ENCODE measurements around the gene PLEKHA5. TPM values are rescaled to one million over a fixed set of nuclear protein-coding genes. Genes with fewer than 3 reads are reported as not detected.

The PLEKHA5 gene
- total RNA-seq, 1 donor: 40.7 TPM

DNA sequence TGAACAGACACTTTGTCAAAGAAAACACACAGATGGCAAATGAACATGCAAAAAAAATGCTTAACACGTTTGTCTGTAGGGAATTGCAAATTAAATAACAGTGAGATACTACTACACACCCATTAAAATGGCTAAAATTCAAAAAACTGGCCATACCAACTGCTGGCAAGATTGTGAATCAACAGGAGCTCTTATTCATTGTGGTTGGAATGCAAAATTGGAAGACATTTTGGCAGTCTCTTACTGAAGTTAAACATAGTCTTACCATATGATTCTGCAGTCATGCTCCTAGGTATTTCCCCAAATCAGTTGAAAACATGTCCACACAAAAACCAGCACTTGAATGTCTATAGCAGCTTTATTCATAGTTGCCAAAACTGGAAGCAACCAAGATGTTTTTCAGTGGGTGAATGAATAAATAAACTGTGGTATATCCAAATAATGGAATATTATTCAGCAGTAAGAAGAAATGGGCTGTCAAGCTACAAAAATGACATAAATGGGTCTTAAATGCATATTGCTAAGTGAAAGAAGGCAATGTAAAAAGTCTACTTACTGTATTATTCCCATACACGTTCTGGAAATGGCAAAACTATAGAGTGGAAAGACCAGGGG is 91.4 kb downstream of the PLEKHA5 start:
- no peak overlapping the region for H3K4me3 ChIP-seq (ENCODE audit: low read depth, low read length)
- TF ChIP-seq, protein P1, sequence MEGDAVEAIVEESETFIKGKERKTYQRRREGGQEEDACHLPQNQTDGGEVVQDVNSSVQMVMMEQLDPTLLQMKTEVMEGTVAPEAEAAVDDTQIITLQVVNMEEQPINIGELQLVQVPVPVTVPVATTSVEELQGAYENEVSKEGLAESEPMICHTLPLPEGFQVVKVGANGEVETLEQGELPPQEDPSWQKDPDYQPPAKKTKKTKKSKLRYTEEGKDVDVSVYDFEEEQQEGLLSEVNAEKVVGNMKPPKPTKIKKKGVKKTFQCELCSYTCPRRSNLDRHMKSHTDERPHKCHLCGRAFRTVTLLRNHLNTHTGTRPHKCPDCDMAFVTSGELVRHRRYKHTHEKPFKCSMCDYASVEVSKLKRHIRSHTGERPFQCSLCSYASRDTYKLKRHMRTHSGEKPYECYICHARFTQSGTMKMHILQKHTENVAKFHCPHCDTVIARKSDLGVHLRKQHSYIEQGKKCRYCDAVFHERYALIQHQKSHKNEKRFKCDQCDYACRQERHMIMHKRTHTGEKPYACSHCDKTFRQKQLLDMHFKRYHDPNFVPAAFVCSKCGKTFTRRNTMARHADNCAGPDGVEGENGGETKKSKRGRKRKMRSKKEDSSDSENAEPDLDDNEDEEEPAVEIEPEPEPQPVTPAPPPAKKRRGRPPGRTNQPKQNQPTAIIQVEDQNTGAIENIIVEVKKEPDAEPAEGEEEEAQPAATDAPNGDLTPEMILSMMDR (IDR thresholded peaks at IDR 0.05; ENCODE audit: insufficient read depth, low read length): peak; percentile 27
- DNase-seq (ENCODE audit: low read depth): peak; percentile 97

DNA sequence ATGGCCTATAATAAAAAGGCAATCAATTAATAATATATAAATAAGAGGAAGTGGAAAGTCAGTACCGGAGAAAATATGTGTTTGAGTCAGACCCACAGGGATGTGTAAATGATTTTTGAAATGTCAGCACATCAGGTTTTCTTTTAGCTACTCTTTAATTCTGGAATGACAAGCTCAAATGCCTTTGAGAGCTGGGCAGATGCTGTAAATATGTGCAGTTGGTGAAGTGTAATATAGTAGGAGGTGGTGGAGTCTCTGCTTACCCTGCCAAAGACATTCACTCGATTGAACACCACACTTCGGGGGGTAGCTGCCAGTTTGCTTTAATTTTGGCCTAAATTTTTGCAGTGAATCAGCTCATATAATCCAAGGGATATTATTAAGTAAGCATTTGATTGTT is 93.0 kb downstream of the PLEKHA5 start:
- no peak overlapping the region for H3K4me3 ChIP-seq (ENCODE audit: low read depth, low read length)
- TF ChIP-seq, protein P1 (IDR thresholded peaks at IDR 0.05; ENCODE audit: insufficient read depth, low read length): no peak
- no peak for DNase-seq (ENCODE audit: low read depth)

DNA sequence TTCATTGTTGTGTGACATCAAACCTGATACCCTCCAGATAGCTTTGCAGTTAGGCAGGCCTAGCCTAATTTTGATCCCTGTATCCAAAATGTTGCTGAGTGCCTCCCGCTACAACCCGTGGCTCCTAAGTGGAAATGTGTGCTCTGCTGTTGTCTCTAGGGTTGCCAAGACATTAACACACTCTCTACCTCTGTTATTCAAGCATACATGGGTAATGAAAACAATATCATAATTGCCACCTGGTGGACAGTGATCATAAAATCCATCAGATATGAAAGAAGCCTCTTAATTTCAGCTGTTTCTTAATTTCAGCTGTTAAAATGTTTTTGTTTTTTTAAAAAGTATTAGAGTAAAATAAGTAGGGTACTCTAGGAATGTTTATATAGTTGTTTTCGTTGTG is 93.5 kb downstream of the PLEKHA5 start:
- TF ChIP-seq, protein P1 (IDR thresholded peaks at IDR 0.05; ENCODE audit: insufficient read depth, low read length): no peak
- DNase-seq (ENCODE audit: low read depth): no peak
- H3K4me3 ChIP-seq (ENCODE audit: low read depth, low read length): no peak overlapping the region

DNA sequence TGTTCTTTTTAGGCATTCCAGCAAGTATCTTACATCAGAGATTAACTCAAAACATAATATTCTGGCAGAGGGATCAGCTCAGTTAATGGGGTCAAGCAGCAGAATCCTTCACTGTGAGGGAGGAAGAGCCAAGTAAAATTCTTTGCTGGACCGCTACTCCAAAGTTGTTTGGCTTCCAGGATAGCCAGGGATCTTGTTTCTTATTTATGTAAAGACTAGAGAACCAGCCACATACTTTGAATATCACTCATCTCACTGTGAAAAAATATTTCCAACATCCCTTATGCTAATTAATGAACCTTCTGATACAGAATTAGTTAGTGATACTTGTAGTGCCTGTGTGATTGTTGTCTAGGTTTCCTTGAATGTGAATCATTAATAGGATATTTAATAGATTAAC is 94.2 kb downstream of the PLEKHA5 start:
- DNase-seq (ENCODE audit: low read depth): peak; percentile 81
- no peak overlapping the region for H3K4me3 ChIP-seq (ENCODE audit: low read depth, low read length)
- TF ChIP-seq, protein P1 (IDR thresholded peaks at IDR 0.05; ENCODE audit: insufficient read depth, low read length): no peak

DNA sequence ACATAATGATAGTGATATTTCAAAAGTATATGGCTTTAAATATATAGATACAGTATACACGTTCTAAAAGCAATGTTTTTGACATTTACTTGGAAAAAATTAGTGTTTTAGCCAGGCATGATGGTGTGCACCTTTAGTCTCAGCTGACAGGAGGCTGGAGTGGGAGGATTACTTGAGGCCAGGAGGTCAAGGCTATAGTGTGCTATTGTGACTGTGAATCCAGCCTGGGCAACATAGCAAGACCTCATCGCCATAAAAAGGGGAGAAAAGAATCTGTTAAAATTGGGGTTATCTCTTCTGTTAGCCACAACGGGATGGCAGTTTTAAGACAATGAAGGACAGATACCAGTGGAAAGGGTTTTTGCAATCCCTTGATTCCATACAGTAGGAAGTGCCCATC is 95.2 kb downstream of the PLEKHA5 start:
- TF ChIP-seq, protein P1 (IDR thresholded peaks at IDR 0.05; ENCODE audit: insufficient read depth, low read length): no peak
- no peak for DNase-seq (ENCODE audit: low read depth)
- H3K4me3 ChIP-seq (ENCODE audit: low read depth, low read length): no peak overlapping the region

DNA sequence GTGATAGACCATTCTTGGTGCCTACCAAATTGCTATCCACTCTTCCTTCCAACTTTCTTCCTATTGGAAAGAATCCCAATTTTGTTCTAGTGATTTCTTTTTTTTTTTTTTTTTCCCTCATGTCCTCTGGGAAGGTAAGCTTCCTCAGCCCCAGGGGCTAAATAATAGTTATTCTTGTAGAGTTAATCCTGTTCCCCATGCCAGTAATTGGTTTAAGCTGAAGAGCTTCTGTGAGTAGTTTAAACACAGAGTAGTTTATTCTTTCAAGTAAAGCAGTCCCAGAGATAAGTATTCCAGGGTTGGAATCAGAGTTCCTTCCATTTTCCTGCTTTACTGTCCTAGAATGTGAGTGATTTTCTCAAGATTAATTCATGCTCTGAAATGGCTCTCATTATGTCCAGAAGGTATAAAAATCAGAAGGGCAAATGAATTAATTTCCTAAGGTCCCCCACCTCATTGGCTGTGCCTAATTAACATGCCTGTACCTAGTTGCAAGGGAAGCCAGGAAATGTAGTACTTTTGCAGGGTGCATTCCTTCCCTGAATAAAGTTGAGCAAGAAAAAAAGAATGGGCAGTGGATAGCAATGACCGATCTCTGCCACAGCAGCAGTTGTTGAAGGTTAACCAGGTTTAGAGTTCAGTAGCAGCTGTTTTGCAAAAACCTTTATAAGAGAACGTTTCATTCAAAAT is 97.8 kb downstream of the PLEKHA5 start:
- no peak overlapping the region for H3K4me3 ChIP-seq (ENCODE audit: low read depth, low read length)
- DNase-seq (ENCODE audit: low read depth): no peak
- TF ChIP-seq, protein P1 (IDR thresholded peaks at IDR 0.05; ENCODE audit: insufficient read depth, low read length): no peak

All from fibroblast of the aortic adventitia (primary cell).